K562 (cell line): ENCODE data around the gene CALHM3. TPM values are rescaled to one million over a fixed set of nuclear protein-coding genes. Genes with fewer than 3 reads are reported as not detected.

ENCODE experiments used
- ATAC-seq: fragments of 200-7000 bp; cut with Tn5 transposase; 3 replicates; pipeline ENCODE4 v1.9.1; 2020; ENCODE audit warnings: moderate library complexity
- BruUV-seq: library from RNA; stranded (reverse); fragments of 400-500 nt; replicated peaks from 2 replicates; lab custom pipeline; 2021; lab: Mats Ljungman, UMichigan
- CTCF ChIA-PET: fragments of 300-600 bp; formaldehyde crosslinking; extraction: SDS; loops from one replicate; lab custom pipeline; 2021; ENCODE audit warnings: low intra/inter-chr PET ratio; lab: Yijun Ruan, JAX
- POLR2A ChIA-PET: fragments of 300-600, 350-650 bp; sonication (Branson Sonifier 250); formaldehyde crosslinking; extraction: SDS; loops from one replicate; lab custom pipeline; 2021; ENCODE audit warnings: antibody characterized with exemption, inconsistent platforms; lab: Yijun Ruan, JAX
- DNase-seq, 4 experiments: peaks; one replicate each; pipeline versions ENCODE4 v3.0.0 to v3.0.0-alpha.2; 2011 to 2018; ENCODE audit warnings: low spot score in 3 of 4, mixed read lengths in 3 of 4; ENCODE audit errors: extremely low read depth in 1 of 4
- FAIRE-seq: peaks from 2 replicates; lab custom pipeline; 2011; peaks lifted over from hg19 to GRCh38; lab: Jason Lieb, UNC
- H2AFZ ChIP-seq: 2 replicates; pipeline ENCODE4 v1.6.0; 2011; ENCODE audit warnings: low read depth, low read length, control low read depth, inconsistent platforms
- H3K27ac ChIP-seq: fragments of 200-600 bp; 3 replicates; pipeline ENCODE4 v1.8.0; 2011; ENCODE audit warnings: low read depth, mild to moderate bottlenecking, control low read depth, inconsistent platforms, low read length, moderate library complexity, mixed read lengths; ENCODE audit errors: extremely low read depth
- H3K27me3 ChIP-seq, 2 experiments: fragments of 300-600 bp in 1 of 2; 2 replicates in 1 of 2; 3 replicates in 1 of 2; pipeline versions ENCODE4 v1.6.0 to v1.8.0; 2011; ENCODE audit warnings: inconsistent platforms in 2 of 2, low read length in 2 of 2, mild to moderate bottlenecking in 1 of 2, mixed read lengths in 1 of 2, moderate library complexity in 1 of 2; ENCODE audit not compliant: control insufficient read depth in 2 of 2, insufficient read depth in 2 of 2
- H3K36me3 ChIP-seq: fragments of 300-600 bp; 3 replicates; pipeline ENCODE4 v1.8.0; 2011; ENCODE audit warnings: mild to moderate bottlenecking, low read length, inconsistent platforms; ENCODE audit not compliant: control insufficient read depth, insufficient read depth
- H3K4me1 ChIP-seq, 2 experiments: fragments of 200-600 bp in 1 of 2; replicated peaks in 1 of 2; 2 replicates in 1 of 2; 3 replicates in 1 of 2; pipeline versions ENCODE4 v1.5.1 to v1.8.0; 2011; ENCODE audit warnings: inconsistent platforms in 2 of 2, low read length in 2 of 2, mild to moderate bottlenecking in 1 of 2, mixed read lengths in 1 of 2, moderate library complexity in 1 of 2; ENCODE audit not compliant: control insufficient read depth in 2 of 2, insufficient read depth in 2 of 2
- H3K4me2 ChIP-seq: 2 replicates; pipeline ENCODE4 v1.6.1; 2011; ENCODE audit warnings: low read length, control low read depth, inconsistent platforms, mixed read lengths; ENCODE audit not compliant: insufficient read depth
- H3K4me3 ChIP-seq: fragments of 200-600 bp; sonication (generic), shearing (Covaris generic); 2 replicates; pipeline ENCODE4 v1.5.1; 2016; ENCODE audit warnings: control low read depth, inconsistent platforms
- H3K79me2 ChIP-seq: fragments of 200-600 bp; 3 replicates; pipeline ENCODE4 v1.8.0; 2011; ENCODE audit warnings: low read length, inconsistent platforms; ENCODE audit not compliant: control insufficient read depth, insufficient read depth
- H3K9ac ChIP-seq, 2 experiments: 2 replicates each; pipeline versions ENCODE4 v1.6.0 to v1.6.1; 2011; ENCODE audit warnings: low read depth in 2 of 2, low read length in 2 of 2, control low read depth in 1 of 2, inconsistent platforms in 1 of 2, mild to moderate bottlenecking in 1 of 2, mixed read lengths in 1 of 2; ENCODE audit not compliant: insufficient read depth in 1 of 2
- H3K9me1 ChIP-seq: one replicate; pipeline ENCODE4 v1.6.0; 2011; ENCODE audit warnings: inconsistent platforms, mild to moderate bottlenecking, low read length, moderate library complexity; ENCODE audit not compliant: control insufficient read depth, insufficient read depth
- H3K9me3 ChIP-seq: replicated peaks from 2 replicates; pipeline ENCODE4 v1.5.1; 2011; ENCODE audit warnings: low read depth, low read length, inconsistent platforms; ENCODE audit not compliant: control insufficient read depth, insufficient read depth
- H4K20me1 ChIP-seq: replicated peaks from 2 replicates; pipeline ENCODE4 v1.6.1; 2011; ENCODE audit warnings: low read length, inconsistent platforms, mixed read lengths; ENCODE audit not compliant: control insufficient read depth, insufficient read depth
- BDP1 ChIP-seq: IDR thresholded peaks from 3 replicates; pipeline ENCODE4 v1.6.1; 2011; ENCODE audit not compliant: insufficient read length, insufficient read depth
- BRF1 ChIP-seq: IDR thresholded peaks from 3 replicates; pipeline ENCODE4 v1.6.1; 2011; ENCODE audit warnings: borderline replicate concordance, mild to moderate bottlenecking; ENCODE audit not compliant: insufficient read length; ENCODE audit errors: extremely low read depth
- GABPA ChIP-seq: fragments of 200-800 bp; sonication (Bioruptor generic); conservative IDR thresholded peaks from 2 replicates; pipeline ENCODE4 v1.6.1; 2016; ENCODE audit warnings: low read depth, missing genetic modification characterization, missing compliant biosample characterization
- HLTF ChIP-seq: fragments of 450-650 bp; IDR thresholded peaks from 2 replicates; pipeline ENCODE4 v1.6.1; 2016
- POLR2G ChIP-seq: fragments of 200-400 bp; formaldehyde crosslinking; IDR thresholded peaks from 2 replicates; pipeline ENCODE4 v1.6.1; 2017; ENCODE audit warnings: low read depth, mild to moderate bottlenecking, antibody characterized with exemption, low read length, moderate library complexity
- RNF2 ChIP-seq: sonication (generic); IDR thresholded peaks from 2 replicates; pipeline ENCODE4 v1.6.1; 2016
- ZNF785 ChIP-seq: fragments of 250-450 bp; sonication (Bioruptor Pico); IDR thresholded peaks from 2 replicates; pipeline ENCODE4 v1.4.0; 2020; ENCODE audit warnings: mild to moderate bottlenecking
- WGBS: fragments of 100-300 bp; shearing (Covaris generic); methylation state at CpG from one replicate; pipeline ENCODE4 v1.1.6; 2016; ENCODE audit warnings: low coverage, mixed read lengths; ENCODE audit not compliant: insufficient coverage; ENCODE audit errors: missing lambda C conversion rate; 5-methylcytosine and 5-hydroxymethylcytosine counted together
- in situ Hi-C: fragments of 300-500 bp; cut with MboI; formaldehyde crosslinking; loops from 4 replicates; pipeline ENCODE4 v1.15.0; 2018; ENCODE audit warnings: inconsistent platforms, mixed read lengths
- intact Hi-C: fragments of 100-400 bp; cut with micrococcal nuclease; formaldehyde crosslinking; loops from 2 replicates; pipeline ENCODE4 v1.14.2; 2022
- polyA plus RNA-seq, 8 experiments: library from polyadenylated mRNA; depleted of rRNA in 4 of 8; stranded (reverse) in 5 of 8; unstranded in 3 of 8; fragments of >200 nt; fragmentation: Nextera tagmentation in 2 of 8; fragmentation: Illumina TruSeq in 1 of 8; extraction: Ambion mirVana in 2 of 8; extraction: Trizol in 1 of 8; gene quantifications; 2 replicates each; pipeline versions ENCODE4 v1.2.1 to v1.2.3, GENCODE V29; 2011 to 2014; ENCODE audit warnings: inconsistent platforms in 1 of 8, missing spikeins in 1 of 8
- total RNA-seq, 7 experiments: library from RNA; depleted of rRNA in 6 of 7; stranded (reverse); fragments of >200 nt in 6 of 7; fragmentation: Illumina TruSeq in 2 of 7; extraction: Trizol in 2 of 7; gene quantifications; 2 replicates each; pipeline versions ENCODE4 v1.2.1 to v1.2.3, GENCODE V29; 2011 to 2021; ENCODE audit warnings: low replicate concordance in 1 of 7
- TF ChIP-seq, protein P1 (sequence below): fragments of 250-450 bp; sonication (Bioruptor Pico); IDR thresholded peaks from 2 replicates; pipeline ENCODE4 v1.4.0; 2020; ENCODE audit warnings: mild to moderate bottlenecking, moderate library complexity
- TF ChIP-seq, protein P2 (sequence below), 2 experiments: fragments of 450-650 bp in 1 of 2; IDR thresholded peaks; 2 replicates each; pipeline ENCODE4 v1.6.1; 2011 to 2017; ENCODE audit warnings: low read depth in 2 of 2, antibody characterized with exemption in 1 of 2, borderline replicate concordance in 1 of 2, low read length in 1 of 2, mild to moderate bottlenecking in 1 of 2, mixed read lengths in 1 of 2; ENCODE audit not compliant: control insufficient read depth in 1 of 2
- TF ChIP-seq, protein P3 (sequence below): sonication (generic); formaldehyde crosslinking; IDR thresholded peaks from 2 replicates; pipeline ENCODE4 v1.8.0; 2023; ENCODE audit warnings: mild to moderate bottlenecking, missing genetic modification reagents
- TF ChIP-seq, protein P4 (sequence below): fragments of 250-450 bp; sonication (Bioruptor Pico); IDR thresholded peaks from 2 replicates; pipeline ENCODE4 v1.5.0; 2021; ENCODE audit warnings: mild to moderate bottlenecking, borderline replicate concordance

The CALHM3 gene
- total and polyA plus RNA-seq, 9 of the 15 experiments (the other 6 are each of a cell fraction or from before 2014, with no cell fraction given), result not detected

DNA sequence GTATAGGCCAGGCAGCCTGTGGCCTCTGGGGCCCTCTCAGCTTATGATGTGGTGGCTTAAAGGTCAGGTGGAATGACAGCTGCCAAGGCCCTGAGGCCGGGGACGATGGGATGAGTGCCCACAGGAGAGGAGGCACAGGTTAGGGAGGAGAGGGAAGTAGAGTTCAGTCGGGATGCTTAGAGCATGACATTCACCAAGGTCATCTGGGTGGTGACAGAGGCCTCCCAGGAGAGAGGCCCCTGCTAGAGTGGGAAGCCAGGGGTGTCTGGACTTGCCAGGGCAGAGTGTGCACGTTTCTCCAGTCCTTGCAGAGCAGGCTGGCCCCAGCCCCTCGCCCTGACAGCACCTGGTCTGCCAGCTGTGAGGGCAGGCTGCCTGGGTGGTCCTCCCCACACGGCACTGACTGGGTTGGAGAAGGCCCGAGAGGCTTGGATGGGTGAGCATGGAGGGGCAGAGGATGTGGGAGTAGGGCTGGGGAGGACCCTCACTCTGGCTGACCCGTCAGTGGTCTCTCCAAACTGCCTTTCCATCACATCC lies 21.8 kb downstream of the CALHM3 start:
- CTCF ChIA-PET, result no interaction called here
- intact Hi-C loops, result no loop called here

More for the DNA sequence above, 21.8 kb downstream of the CALHM3 start:
- ATAC-seq (no peak), DNase-seq (no peak), FAIRE-seq (no peak)
- H2AFZ ChIP-seq, result no peak overlapping the region
- no peak overlapping the region for H3K9ac ChIP-seq
- no peaks in the 10 kb centered on the region for H3K79me2 ChIP-seq
- no peaks in the 10 kb centered on the region; the same call in 1 of the 2 replicates for H4K20me1 ChIP-seq
- H3K9me3 ChIP-seq, result no peaks in the 10 kb centered on the region
- H3K9me1 ChIP-seq, result no peaks in the 10 kb centered on the region
- H3K36me3 ChIP-seq, result no peaks in the 10 kb centered on the region
- no peak overlapping the region for H3K4me3 ChIP-seq
- no peaks in the 10 kb centered on the region for H3K27me3 ChIP-seq
- POLR2A ChIA-PET, result no interaction called here
- H3K4me1 ChIP-seq, result peaks cover 0 to 11% of the 10 kb centered on the region in 2 experiments; a peak in 2 of 5 replicates
- no peak overlapping the region for H3K27ac ChIP-seq
- in situ Hi-C loops, result no loop called here
- TF ChIP-seq BRF1, result no peak
- TF ChIP-seq, protein P1, sequence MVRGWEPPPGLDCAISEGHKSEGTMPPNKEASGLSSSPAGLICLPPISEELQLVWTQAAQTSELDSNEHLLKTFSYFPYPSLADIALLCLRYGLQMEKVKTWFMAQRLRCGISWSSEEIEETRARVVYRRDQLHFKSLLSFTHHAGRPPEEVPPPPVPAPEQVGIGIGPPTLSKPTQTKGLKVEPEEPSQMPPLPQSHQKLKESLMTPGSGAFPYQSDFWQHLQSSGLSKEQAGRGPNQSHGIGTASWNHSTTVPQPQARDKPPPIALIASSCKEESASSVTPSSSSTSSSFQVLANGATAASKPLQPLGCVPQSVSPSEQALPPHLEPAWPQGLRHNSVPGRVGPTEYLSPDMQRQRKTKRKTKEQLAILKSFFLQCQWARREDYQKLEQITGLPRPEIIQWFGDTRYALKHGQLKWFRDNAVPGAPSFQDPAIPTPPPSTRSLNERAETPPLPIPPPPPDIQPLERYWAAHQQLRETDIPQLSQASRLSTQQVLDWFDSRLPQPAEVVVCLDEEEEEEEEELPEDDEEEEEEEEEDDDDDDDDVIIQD (CRISPR knock-in tag), result no peak
- TF ChIP-seq HLTF, result no peak
- no peak for TF ChIP-seq BDP1
- no peak for TF ChIP-seq RNF2
- TF ChIP-seq, protein P2, sequence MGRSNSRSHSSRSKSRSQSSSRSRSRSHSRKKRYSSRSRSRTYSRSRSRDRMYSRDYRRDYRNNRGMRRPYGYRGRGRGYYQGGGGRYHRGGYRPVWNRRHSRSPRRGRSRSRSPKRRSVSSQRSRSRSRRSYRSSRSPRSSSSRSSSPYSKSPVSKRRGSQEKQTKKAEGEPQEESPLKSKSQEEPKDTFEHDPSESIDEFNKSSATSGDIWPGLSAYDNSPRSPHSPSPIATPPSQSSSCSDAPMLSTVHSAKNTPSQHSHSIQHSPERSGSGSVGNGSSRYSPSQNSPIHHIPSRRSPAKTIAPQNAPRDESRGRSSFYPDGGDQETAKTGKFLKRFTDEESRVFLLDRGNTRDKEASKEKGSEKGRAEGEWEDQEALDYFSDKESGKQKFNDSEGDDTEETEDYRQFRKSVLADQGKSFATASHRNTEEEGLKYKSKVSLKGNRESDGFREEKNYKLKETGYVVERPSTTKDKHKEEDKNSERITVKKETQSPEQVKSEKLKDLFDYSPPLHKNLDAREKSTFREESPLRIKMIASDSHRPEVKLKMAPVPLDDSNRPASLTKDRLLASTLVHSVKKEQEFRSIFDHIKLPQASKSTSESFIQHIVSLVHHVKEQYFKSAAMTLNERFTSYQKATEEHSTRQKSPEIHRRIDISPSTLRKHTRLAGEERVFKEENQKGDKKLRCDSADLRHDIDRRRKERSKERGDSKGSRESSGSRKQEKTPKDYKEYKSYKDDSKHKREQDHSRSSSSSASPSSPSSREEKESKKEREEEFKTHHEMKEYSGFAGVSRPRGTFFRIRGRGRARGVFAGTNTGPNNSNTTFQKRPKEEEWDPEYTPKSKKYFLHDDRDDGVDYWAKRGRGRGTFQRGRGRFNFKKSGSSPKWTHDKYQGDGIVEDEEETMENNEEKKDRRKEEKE (IDR thresholded peaks at IDR 0.05; ENCODE audit: borderline replicate concordance in 1 of 2, control insufficient read depth in 1 of 2, low read depth in 2 of 2, low read length in 1 of 2), result no peak
- no peak for TF ChIP-seq GABPA
- TF ChIP-seq, protein P3, sequence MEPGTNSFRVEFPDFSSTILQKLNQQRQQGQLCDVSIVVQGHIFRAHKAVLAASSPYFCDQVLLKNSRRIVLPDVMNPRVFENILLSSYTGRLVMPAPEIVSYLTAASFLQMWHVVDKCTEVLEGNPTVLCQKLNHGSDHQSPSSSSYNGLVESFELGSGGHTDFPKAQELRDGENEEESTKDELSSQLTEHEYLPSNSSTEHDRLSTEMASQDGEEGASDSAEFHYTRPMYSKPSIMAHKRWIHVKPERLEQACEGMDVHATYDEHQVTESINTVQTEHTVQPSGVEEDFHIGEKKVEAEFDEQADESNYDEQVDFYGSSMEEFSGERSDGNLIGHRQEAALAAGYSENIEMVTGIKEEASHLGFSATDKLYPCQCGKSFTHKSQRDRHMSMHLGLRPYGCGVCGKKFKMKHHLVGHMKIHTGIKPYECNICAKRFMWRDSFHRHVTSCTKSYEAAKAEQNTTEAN (CRISPR knock-in tag), result no peak
- TF ChIP-seq ZNF785 (CRISPR knock-in tag), result no peak
- TF ChIP-seq, protein P4, sequence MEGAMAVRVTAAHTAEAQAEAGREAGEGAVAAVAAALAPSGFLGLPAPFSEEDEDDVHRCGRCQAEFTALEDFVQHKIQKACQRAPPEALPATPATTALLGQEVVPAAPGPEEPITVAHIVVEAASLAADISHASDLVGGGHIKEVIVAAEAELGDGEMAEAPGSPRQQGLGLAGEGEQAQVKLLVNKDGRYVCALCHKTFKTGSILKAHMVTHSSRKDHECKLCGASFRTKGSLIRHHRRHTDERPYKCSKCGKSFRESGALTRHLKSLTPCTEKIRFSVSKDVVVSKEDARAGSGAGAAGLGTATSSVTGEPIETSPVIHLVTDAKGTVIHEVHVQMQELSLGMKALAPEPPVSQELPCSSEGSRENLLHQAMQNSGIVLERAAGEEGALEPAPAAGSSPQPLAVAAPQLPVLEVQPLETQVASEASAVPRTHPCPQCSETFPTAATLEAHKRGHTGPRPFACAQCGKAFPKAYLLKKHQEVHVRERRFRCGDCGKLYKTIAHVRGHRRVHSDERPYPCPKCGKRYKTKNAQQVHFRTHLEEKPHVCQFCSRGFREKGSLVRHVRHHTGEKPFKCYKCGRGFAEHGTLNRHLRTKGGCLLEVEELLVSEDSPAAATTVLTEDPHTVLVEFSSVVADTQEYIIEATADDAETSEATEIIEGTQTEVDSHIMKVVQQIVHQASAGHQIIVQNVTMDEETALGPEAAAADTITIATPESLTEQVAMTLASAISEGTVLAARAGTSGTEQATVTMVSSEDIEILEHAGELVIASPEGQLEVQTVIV (CRISPR knock-in tag), result no peak
- no peak for TF ChIP-seq POLR2G
- H3K4me2 ChIP-seq, result no peak overlapping the region
- 14% methylated on average over 7 of the region's 8 CpGs for WGBS
- no TSS peak for BruUV-seq
